WTC11 (cell line): Measurements from ENCODE around the gene FLCN. TPM values are rescaled to one million over a fixed set of nuclear protein-coding genes. Genes with fewer than 3 reads are reported as not detected.

Experiments
- ATAC-seq: fragments of 200-7000 bp; cut with Tn5 transposase; 2 replicates; pipeline ENCODE4 v1.10.0; 2021; ENCODE audit warnings: mild to moderate bottlenecking, moderate library complexity
- CTCF ChIA-PET: fragments of 300-600 bp; sonication (Branson Sonifier 250); formaldehyde crosslinking; loops from one replicate; lab custom pipeline; 2021; ENCODE audit warnings: antibody characterized with exemption; lab: Charles Lee
- POLR2A ChIA-PET: fragments of 350-600 bp; sonication (Branson Sonifier 250); formaldehyde crosslinking; loops from one replicate; lab custom pipeline; 2021; ENCODE audit warnings: antibody characterized with exemption; lab: Charles Lee
- DNase-seq: peaks from one replicate; pipeline ENCODE4 v3.0.0; 2021; ENCODE audit warnings: low spot score
- H3K27ac Mint-ChIP-seq: 2 replicates; pipeline ENCODE4 v1.8.0; 2021; ENCODE audit warnings: mixed read lengths
- H3K27me3 Mint-ChIP-seq: 2 replicates; pipeline ENCODE4 v1.8.0; 2021; ENCODE audit warnings: low read depth, mild to moderate bottlenecking, moderate library complexity, mixed read lengths
- H3K36me3 Mint-ChIP-seq: 2 replicates; pipeline ENCODE4 v1.8.0; 2021; ENCODE audit warnings: mixed read lengths
- H3K4me1 Mint-ChIP-seq: 2 replicates; pipeline ENCODE4 v1.8.0; 2022; ENCODE audit warnings: mixed read lengths
- H3K4me3 Mint-ChIP-seq: 2 replicates; pipeline ENCODE4 v1.8.0; 2021; ENCODE audit warnings: mild to moderate bottlenecking, moderate library complexity, mixed read lengths
- H3K9me3 Mint-ChIP-seq: 2 replicates; pipeline ENCODE4 v1.8.0; 2021; ENCODE audit warnings: mixed read lengths
- CREB1 ChIP-seq: sonication (generic); formaldehyde crosslinking; IDR thresholded peaks from 2 replicates; pipeline ENCODE4 v1.8.0; 2023; ENCODE audit warnings: mild to moderate bottlenecking, missing genetic modification reagents
- CREM ChIP-seq: sonication (generic); formaldehyde crosslinking; IDR thresholded peaks from 2 replicates; pipeline ENCODE4 v1.8.1; 2022; ENCODE audit warnings: mild to moderate bottlenecking, missing genetic modification reagents, moderate library complexity
- EMX1 ChIP-seq: fragments of 250-450 bp; sonication (Bioruptor Pico); IDR thresholded peaks from 2 replicates; pipeline ENCODE4 v1.8.0; 2021; ENCODE audit warnings: mild to moderate bottlenecking
- ESRRA ChIP-seq: sonication (generic); formaldehyde crosslinking; IDR thresholded peaks from 2 replicates; pipeline ENCODE4 v1.8.1; 2022; ENCODE audit warnings: mild to moderate bottlenecking, missing genetic modification reagents, borderline replicate concordance
- ETV6 ChIP-seq: sonication (generic); formaldehyde crosslinking; IDR thresholded peaks from 2 replicates; pipeline ENCODE4 v1.8.1; 2022; ENCODE audit warnings: mild to moderate bottlenecking, missing genetic modification reagents
- GTF2I ChIP-seq: fragments of 250-450 bp; sonication (Bioruptor Pico); conservative IDR thresholded peaks from 2 replicates; pipeline ENCODE4 v1.4.0; 2021; ENCODE audit warnings: mild to moderate bottlenecking
- IRF2 ChIP-seq: sonication (generic); formaldehyde crosslinking; IDR thresholded peaks from 2 replicates; pipeline ENCODE4 v1.8.0; 2022; ENCODE audit warnings: low read depth, missing genetic modification reagents, borderline replicate concordance
- JAZF1 ChIP-seq: fragments of 250-450 bp; sonication (Bioruptor Pico); IDR thresholded peaks from 2 replicates; pipeline ENCODE4 v1.9.0; 2021; ENCODE audit warnings: moderate library complexity, mild to moderate bottlenecking, inconsistent platforms
- SOX15 ChIP-seq: fragments of 250-450 bp; sonication (Bioruptor Pico); IDR thresholded peaks from 2 replicates; pipeline ENCODE4 v1.9.0; 2021; ENCODE audit warnings: mild to moderate bottlenecking
- TCF7 ChIP-seq: sonication (generic); formaldehyde crosslinking; IDR thresholded peaks from 2 replicates; pipeline ENCODE4 v1.8.0; 2022; ENCODE audit warnings: mild to moderate bottlenecking, low read depth, missing genetic modification reagents, moderate library complexity
- TEAD4 ChIP-seq: sonication (generic); formaldehyde crosslinking; IDR thresholded peaks from 2 replicates; pipeline ENCODE4 v1.8.0; 2022; ENCODE audit warnings: mild to moderate bottlenecking, missing genetic modification reagents
- ZNF138 ChIP-seq: sonication (generic); formaldehyde crosslinking; conservative IDR thresholded peaks from 2 replicates; pipeline ENCODE4 v1.8.1; 2022; ENCODE audit warnings: mild to moderate bottlenecking, moderate library complexity, missing genetic modification reagents
- ZNF263 ChIP-seq: sonication (generic); formaldehyde crosslinking; IDR thresholded peaks from 2 replicates; pipeline ENCODE4 v1.8.1; 2022; ENCODE audit warnings: low read depth, mild to moderate bottlenecking, moderate library complexity, missing genetic modification reagents
- total RNA-seq: library from RNA; stranded (reverse); gene quantifications from 3 replicates; pipeline ENCODE4 v1.2.3, GENCODE V29; 2021
- TF ChIP-seq, protein P1 (sequence below): sonication (generic); formaldehyde crosslinking; IDR thresholded peaks from 2 replicates; pipeline ENCODE4 v1.8.0; 2022; ENCODE audit warnings: mild to moderate bottlenecking, missing genetic modification reagents
- TF ChIP-seq, protein P2 (sequence below): fragments of 250-450 bp; sonication (Bioruptor Pico); IDR thresholded peaks from 2 replicates; pipeline ENCODE4 v1.9.0; 2021; ENCODE audit warnings: mild to moderate bottlenecking, borderline replicate concordance
- TF ChIP-seq, protein P3 (sequence below): fragments of 250-450 bp; sonication (Bioruptor Pico); IDR thresholded peaks from 2 replicates; pipeline ENCODE4 v1.9.0; 2021; ENCODE audit warnings: mild to moderate bottlenecking
- TF ChIP-seq, protein P4 (sequence below): sonication (generic); formaldehyde crosslinking; IDR thresholded peaks from 2 replicates; pipeline ENCODE4 v1.8.0; 2022; ENCODE audit warnings: mild to moderate bottlenecking, missing genetic modification reagents
- TF ChIP-seq, protein P5 (sequence below): sonication (generic); formaldehyde crosslinking; IDR thresholded peaks from 2 replicates; pipeline ENCODE4 v1.8.0; 2023; ENCODE audit warnings: mild to moderate bottlenecking, missing genetic modification reagents
- TF ChIP-seq, protein P6 (sequence below): sonication (generic); formaldehyde crosslinking; conservative IDR thresholded peaks from 2 replicates; pipeline ENCODE4 v1.8.1; 2022; ENCODE audit warnings: mild to moderate bottlenecking, missing genetic modification reagents

The FLCN gene
- total RNA-seq, 1 experiment from 2014 or later = 40.8 TPM

DNA sequence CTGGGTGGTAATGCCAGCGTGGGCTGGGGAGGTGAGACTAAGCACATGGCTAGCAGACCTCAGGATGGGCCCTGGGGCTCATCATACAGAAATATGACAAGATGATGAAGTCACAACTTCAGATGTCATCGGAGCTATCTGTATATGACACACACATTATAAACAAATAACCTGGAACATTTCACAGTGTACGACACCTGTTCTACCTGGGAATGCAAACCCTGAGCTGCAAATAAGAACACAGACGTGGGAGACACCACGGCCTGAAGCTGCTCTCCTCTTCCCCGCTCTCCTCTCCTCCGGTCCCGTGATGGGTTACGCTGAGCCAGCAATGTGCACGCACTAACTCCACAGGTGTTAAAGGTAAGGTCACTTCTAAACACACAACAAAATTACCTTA, 35.7 kb downstream of the FLCN start (continued):
- TF ChIP-seq, protein P1, sequence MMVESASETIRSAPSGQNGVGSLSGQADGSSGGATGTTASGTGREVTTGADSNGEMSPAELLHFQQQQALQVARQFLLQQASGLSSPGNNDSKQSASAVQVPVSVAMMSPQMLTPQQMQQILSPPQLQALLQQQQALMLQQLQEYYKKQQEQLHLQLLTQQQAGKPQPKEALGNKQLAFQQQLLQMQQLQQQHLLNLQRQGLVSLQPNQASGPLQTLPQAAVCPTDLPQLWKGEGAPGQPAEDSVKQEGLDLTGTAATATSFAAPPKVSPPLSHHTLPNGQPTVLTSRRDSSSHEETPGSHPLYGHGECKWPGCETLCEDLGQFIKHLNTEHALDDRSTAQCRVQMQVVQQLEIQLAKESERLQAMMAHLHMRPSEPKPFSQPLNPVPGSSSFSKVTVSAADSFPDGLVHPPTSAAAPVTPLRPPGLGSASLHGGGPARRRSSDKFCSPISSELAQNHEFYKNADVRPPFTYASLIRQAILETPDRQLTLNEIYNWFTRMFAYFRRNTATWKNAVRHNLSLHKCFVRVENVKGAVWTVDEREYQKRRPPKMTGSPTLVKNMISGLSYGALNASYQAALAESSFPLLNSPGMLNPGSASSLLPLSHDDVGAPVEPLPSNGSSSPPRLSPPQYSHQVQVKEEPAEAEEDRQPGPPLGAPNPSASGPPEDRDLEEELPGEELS (CRISPR knock-in tag) = no peak
- TF ChIP-seq GTF2I (CRISPR knock-in tag) (no peak), IRF2 (no peak), ESRRA (CRISPR knock-in tag) (no peak), TEAD4 (no peak)
- TF ChIP-seq, protein P2, sequence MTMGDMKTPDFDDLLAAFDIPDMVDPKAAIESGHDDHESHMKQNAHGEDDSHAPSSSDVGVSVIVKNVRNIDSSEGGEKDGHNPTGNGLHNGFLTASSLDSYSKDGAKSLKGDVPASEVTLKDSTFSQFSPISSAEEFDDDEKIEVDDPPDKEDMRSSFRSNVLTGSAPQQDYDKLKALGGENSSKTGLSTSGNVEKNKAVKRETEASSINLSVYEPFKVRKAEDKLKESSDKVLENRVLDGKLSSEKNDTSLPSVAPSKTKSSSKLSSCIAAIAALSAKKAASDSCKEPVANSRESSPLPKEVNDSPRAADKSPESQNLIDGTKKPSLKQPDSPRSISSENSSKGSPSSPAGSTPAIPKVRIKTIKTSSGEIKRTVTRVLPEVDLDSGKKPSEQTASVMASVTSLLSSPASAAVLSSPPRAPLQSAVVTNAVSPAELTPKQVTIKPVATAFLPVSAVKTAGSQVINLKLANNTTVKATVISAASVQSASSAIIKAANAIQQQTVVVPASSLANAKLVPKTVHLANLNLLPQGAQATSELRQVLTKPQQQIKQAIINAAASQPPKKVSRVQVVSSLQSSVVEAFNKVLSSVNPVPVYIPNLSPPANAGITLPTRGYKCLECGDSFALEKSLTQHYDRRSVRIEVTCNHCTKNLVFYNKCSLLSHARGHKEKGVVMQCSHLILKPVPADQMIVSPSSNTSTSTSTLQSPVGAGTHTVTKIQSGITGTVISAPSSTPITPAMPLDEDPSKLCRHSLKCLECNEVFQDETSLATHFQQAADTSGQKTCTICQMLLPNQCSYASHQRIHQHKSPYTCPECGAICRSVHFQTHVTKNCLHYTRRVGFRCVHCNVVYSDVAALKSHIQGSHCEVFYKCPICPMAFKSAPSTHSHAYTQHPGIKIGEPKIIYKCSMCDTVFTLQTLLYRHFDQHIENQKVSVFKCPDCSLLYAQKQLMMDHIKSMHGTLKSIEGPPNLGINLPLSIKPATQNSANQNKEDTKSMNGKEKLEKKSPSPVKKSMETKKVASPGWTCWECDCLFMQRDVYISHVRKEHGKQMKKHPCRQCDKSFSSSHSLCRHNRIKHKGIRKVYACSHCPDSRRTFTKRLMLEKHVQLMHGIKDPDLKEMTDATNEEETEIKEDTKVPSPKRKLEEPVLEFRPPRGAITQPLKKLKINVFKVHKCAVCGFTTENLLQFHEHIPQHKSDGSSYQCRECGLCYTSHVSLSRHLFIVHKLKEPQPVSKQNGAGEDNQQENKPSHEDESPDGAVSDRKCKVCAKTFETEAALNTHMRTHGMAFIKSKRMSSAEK = no peak

DNA sequence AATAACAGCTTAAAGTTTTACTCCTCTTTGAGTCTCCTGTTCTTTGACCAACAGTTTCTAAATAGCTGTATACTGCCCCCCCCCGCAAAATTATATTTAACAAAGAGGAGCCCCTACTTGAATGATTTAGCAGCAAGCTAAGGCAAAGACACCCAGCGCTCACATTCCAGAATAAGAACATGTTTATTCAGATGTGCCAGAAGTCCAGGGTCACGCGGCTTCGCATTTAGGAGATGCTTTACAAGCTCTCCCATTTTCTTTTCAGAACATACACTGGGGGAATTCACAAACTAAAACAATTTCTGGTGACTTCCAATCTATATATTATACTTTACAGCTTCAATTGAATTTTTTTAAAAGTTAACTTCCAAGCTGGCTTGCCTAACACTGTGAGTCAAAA, 36.1 kb downstream of the FLCN start:
- no peak for ATAC-seq

More for the DNA sequence above, 36.1 kb downstream of the FLCN start:
- ChIA-PET POLR2A (no interaction called here), CTCF (interaction anchor here (1.0 kb wide), 1 partner anchor 59 kb away, joined by 5 read pairs; no protein-coding TSS in a partner anchor)
- Mint-ChIP-seq H3K27me3 (peaks cover 7% of the 10 kb centered on the region), H3K9me3 (no peaks in the 10 kb centered on the region), H3K27ac (no peak overlapping the region), H3K4me1 (no peaks in the 10 kb centered on the region), H3K36me3 (no peaks in the 10 kb centered on the region), H3K4me3 (no peak overlapping the region)
- DNase-seq = no peak
- TF ChIP-seq, protein P3, sequence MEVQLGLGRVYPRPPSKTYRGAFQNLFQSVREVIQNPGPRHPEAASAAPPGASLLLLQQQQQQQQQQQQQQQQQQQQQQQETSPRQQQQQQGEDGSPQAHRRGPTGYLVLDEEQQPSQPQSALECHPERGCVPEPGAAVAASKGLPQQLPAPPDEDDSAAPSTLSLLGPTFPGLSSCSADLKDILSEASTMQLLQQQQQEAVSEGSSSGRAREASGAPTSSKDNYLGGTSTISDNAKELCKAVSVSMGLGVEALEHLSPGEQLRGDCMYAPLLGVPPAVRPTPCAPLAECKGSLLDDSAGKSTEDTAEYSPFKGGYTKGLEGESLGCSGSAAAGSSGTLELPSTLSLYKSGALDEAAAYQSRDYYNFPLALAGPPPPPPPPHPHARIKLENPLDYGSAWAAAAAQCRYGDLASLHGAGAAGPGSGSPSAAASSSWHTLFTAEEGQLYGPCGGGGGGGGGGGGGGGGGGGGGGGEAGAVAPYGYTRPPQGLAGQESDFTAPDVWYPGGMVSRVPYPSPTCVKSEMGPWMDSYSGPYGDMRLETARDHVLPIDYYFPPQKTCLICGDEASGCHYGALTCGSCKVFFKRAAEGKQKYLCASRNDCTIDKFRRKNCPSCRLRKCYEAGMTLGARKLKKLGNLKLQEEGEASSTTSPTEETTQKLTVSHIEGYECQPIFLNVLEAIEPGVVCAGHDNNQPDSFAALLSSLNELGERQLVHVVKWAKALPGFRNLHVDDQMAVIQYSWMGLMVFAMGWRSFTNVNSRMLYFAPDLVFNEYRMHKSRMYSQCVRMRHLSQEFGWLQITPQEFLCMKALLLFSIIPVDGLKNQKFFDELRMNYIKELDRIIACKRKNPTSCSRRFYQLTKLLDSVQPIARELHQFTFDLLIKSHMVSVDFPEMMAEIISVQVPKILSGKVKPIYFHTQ (CRISPR knock-in tag) = no peak
- TF ChIP-seq, protein P4, sequence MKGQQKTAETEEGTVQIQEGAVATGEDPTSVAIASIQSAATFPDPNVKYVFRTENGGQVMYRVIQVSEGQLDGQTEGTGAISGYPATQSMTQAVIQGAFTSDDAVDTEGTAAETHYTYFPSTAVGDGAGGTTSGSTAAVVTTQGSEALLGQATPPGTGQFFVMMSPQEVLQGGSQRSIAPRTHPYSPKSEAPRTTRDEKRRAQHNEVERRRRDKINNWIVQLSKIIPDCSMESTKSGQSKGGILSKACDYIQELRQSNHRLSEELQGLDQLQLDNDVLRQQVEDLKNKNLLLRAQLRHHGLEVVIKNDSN (CRISPR knock-in tag) = no peak
- TF ChIP-seq ZNF138 = no peak
- TF ChIP-seq CREB1 (CRISPR knock-in tag) = no peak
- TF ChIP-seq, protein P5, sequence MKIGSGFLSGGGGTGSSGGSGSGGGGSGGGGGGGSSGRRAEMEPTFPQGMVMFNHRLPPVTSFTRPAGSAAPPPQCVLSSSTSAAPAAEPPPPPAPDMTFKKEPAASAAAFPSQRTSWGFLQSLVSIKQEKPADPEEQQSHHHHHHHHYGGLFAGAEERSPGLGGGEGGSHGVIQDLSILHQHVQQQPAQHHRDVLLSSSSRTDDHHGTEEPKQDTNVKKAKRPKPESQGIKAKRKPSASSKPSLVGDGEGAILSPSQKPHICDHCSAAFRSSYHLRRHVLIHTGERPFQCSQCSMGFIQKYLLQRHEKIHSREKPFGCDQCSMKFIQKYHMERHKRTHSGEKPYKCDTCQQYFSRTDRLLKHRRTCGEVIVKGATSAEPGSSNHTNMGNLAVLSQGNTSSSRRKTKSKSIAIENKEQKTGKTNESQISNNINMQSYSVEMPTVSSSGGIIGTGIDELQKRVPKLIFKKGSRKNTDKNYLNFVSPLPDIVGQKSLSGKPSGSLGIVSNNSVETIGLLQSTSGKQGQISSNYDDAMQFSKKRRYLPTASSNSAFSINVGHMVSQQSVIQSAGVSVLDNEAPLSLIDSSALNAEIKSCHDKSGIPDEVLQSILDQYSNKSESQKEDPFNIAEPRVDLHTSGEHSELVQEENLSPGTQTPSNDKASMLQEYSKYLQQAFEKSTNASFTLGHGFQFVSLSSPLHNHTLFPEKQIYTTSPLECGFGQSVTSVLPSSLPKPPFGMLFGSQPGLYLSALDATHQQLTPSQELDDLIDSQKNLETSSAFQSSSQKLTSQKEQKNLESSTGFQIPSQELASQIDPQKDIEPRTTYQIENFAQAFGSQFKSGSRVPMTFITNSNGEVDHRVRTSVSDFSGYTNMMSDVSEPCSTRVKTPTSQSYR (CRISPR knock-in tag) = no peak
- no peak for TF ChIP-seq SOX15 (CRISPR knock-in tag)
- TF ChIP-seq, protein P6, sequence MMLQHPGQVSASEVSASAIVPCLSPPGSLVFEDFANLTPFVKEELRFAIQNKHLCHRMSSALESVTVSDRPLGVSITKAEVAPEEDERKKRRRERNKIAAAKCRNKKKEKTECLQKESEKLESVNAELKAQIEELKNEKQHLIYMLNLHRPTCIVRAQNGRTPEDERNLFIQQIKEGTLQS (CRISPR knock-in tag) = no peak
- TF ChIP-seq CREM (CRISPR knock-in tag) = no peak
- TF ChIP-seq ZNF263 (CRISPR knock-in tag) = no peak
- no peak for TF ChIP-seq JAZF1 (CRISPR knock-in tag)
- no peak for TF ChIP-seq ETV6 (CRISPR knock-in tag)
- TF ChIP-seq TCF7 (CRISPR knock-in tag) = no peak
- no peak for TF ChIP-seq EMX1 (CRISPR knock-in tag)
